ENCODE results near the gene MAST4. TPM values are rescaled to one million over a fixed set of nuclear protein-coding genes. Genes with fewer than 3 reads are reported as not detected.

MAST4 gene
- polyA plus RNA-seq, 2 of the 4 experiments (the other 2 are of a cell fraction): 1.2 to 5.8 TPM

- Histone ChIP-seq H3K27ac (no peak overlapping the region), H3K4me3 (no peak overlapping the region), H3K4me1 (no peaks in the 10 kb centered on the region), H3K4me2 (no peak overlapping the region), H3K9me3 (peaks cover 8% of the 10 kb centered on the region; the same call in 1 of the 3 replicates)
- POLR2A ChIA-PET: no interaction called here
- ATAC-seq (no peak), DNase-seq (ENCODE audit: low read depth in 1 of 2, low spot score in 1 of 2) (no peak), FAIRE-seq (no peak)
- TF ChIP-seq RAD21 (conservative IDR thresholded peaks at IDR 0.05 in 1 of 2, IDR thresholded peaks at IDR 0.05 in 1 of 2): no peak
- no peak for TF ChIP-seq FOSB (CRISPR knock-in tag; IDR thresholded peaks at IDR 0.05)
- TF ChIP-seq GATA3 (IDR thresholded peaks at IDR 0.05; ENCODE audit: borderline replicate concordance): no peak
- TF ChIP-seq EP300 (IDR thresholded peaks at IDR 0.05): no peak
- TF ChIP-seq HOXB13 (CRISPR knock-in tag; IDR thresholded peaks at IDR 0.05; ENCODE audit: low read depth): no peak
- no peak for TF ChIP-seq BCL3 (IDR thresholded peaks at IDR 0.05)
- WGBS (ENCODE audit: missing lambda C conversion rate): 54% methylated on average over 1 of the region's 1 CpG
- CTCF ChIA-PET: interaction anchor here (1.2 to 1.7 kb wide), 4 partner anchors 9 to 31 kb away, joined by 3 to 8 read pairs (median 4); no protein-coding TSS in a partner anchor
These were observed 601.3 kb downstream of the MAST4 start for GRCh38 chr5:67197536-67197935.

GRCh38 chr5:67198917-67199316, 602.7 kb downstream of the MAST4 start:
- Histone ChIP-seq H3K27ac (no peak overlapping the region), H3K9me3 (peaks cover 8% of the 10 kb centered on the region; the same call in 1 of the 3 replicates), H3K4me3 (no peak overlapping the region), H3K4me1 (no peaks in the 10 kb centered on the region), H3K4me2 (no peak overlapping the region)
- 18% methylated on average over 1 of the region's 1 CpG for WGBS (ENCODE audit: missing lambda C conversion rate)
- FAIRE-seq: no peak
- no peak for DNase-seq (ENCODE audit: low read depth in 1 of 2, low spot score in 1 of 2)
- no peak for ATAC-seq
- ChIA-PET POLR2A (no interaction called here), CTCF (interaction anchor here (1.4 kb wide), 1 partner anchor 10 kb away, joined by 4 read pairs; no protein-coding TSS in a partner anchor)
- TF ChIP-seq ZNF302 (CRISPR knock-in tag; IDR thresholded peaks at IDR 0.05): no peak
- no peak for TF ChIP-seq BHLHE40 (IDR thresholded peaks at IDR 0.05; ENCODE audit: low read depth, low read length)
- TF ChIP-seq FOXS1 (CRISPR knock-in tag; IDR thresholded peaks at IDR 0.05): no peak
- TF ChIP-seq HEYL (CRISPR knock-in tag; IDR thresholded peaks at IDR 0.05): no peak
- no peak for TF ChIP-seq E2F6 (IDR thresholded peaks at IDR 0.05; ENCODE audit: borderline replicate concordance, low read depth)
- no peak for TF ChIP-seq ATOH8 (CRISPR knock-in tag; IDR thresholded peaks at IDR 0.05; ENCODE audit: low read depth)

- ChIA-PET POLR2A (no interaction called here), CTCF (no interaction called here)
- no peaks in the 10 kb centered on the region for H3K4me1 ChIP-seq
- no peak for ATAC-seq
- no peak for DNase-seq (ENCODE audit: low read depth in 1 of 2, low spot score in 1 of 2)
- no peak overlapping the region for H3K27ac ChIP-seq
- no peak overlapping the region for H3K4me2 ChIP-seq
- TF ChIP-seq HMGXB4 (CRISPR knock-in tag; IDR thresholded peaks at IDR 0.05; ENCODE audit: borderline replicate concordance): no peak
- TF ChIP-seq BCL3 (IDR thresholded peaks at IDR 0.05): no peak
- TF ChIP-seq SREBF2 (IDR thresholded peaks at IDR 0.05): no peak
- TF ChIP-seq HEYL (CRISPR knock-in tag; IDR thresholded peaks at IDR 0.05): no peak
- TF ChIP-seq REST (IDR thresholded peaks at IDR 0.05): no peak
- no peak for TF ChIP-seq EHF (CRISPR knock-in tag; IDR thresholded peaks at IDR 0.05)
- TF ChIP-seq HOXB5 (CRISPR knock-in tag; IDR thresholded peaks at IDR 0.05): no peak
- TF ChIP-seq ZC3H11A (IDR thresholded peaks at IDR 0.05): no peak
- TF ChIP-seq HOXA7 (CRISPR knock-in tag; IDR thresholded peaks at IDR 0.05): no peak
- no peak for TF ChIP-seq MAFK (IDR thresholded peaks at IDR 0.05; ENCODE audit: partially characterized antibody)
- no peak for TF ChIP-seq NFE2L2 (conservative IDR thresholded peaks at IDR 0.05; ENCODE audit: low read length)
- no peak overlapping the region for H3K4me3 ChIP-seq
- H3K9me3 ChIP-seq: peaks cover 8% of the 10 kb centered on the region; the same call in 1 of the 3 replicates
- FAIRE-seq: no peak
These were observed 603.7 kb downstream of the MAST4 start for GRCh38 chr5:67199859-67200258.

Measured in A549 (cell line).